GM23338 (cell line): ENCODE data around the gene CCDC27. TPM values are rescaled to one million over a fixed set of nuclear protein-coding genes. Genes with fewer than 3 reads are reported as not detected.

ENCODE experiments used
- ATAC-seq: fragments of 200-7000 bp; cut with Tn5 transposase; 3 replicates; pipeline ENCODE4 v1.9.1; 2020
- DNase-seq: peaks from one replicate; pipeline ENCODE4 v3.0.0-alpha.2; 2015; ENCODE audit warnings: low spot score
- H2AFZ ChIP-seq: fragments of 200-600 bp; sonication (generic); 2 replicates; pipeline ENCODE4 v1.8.0; 2016; ENCODE audit warnings: antibody characterized with exemption, mild to moderate bottlenecking, moderate library complexity
- H3F3A ChIP-seq: fragments of 200-600 bp; sonication (generic); replicated peaks from 2 replicates; pipeline ENCODE4 v1.8.0; 2017; ENCODE audit warnings: antibody characterized with exemption, mixed run types, low read depth
- H3K27ac ChIP-seq: fragments of 200-600 bp; sonication (generic); 2 replicates; pipeline ENCODE4 v1.6.1; 2016; ENCODE audit warnings: low read depth
- H3K27me3 ChIP-seq: fragments of 200-600 bp; sonication (generic); 2 replicates; pipeline ENCODE4 v1.8.0; 2016; ENCODE audit warnings: mild to moderate bottlenecking, mixed run types, moderate library complexity; ENCODE audit not compliant: insufficient read depth
- H3K36me3 ChIP-seq: fragments of 200-600 bp; sonication (generic); 2 replicates; pipeline ENCODE4 v1.8.0; 2016; ENCODE audit warnings: mild to moderate bottlenecking; ENCODE audit not compliant: insufficient read depth
- H3K4me1 ChIP-seq: fragments of 200-600 bp; sonication (generic); 2 replicates; pipeline ENCODE4 v1.8.0; 2016; ENCODE audit warnings: mild to moderate bottlenecking, moderate library complexity; ENCODE audit not compliant: insufficient read depth
- H3K4me2 ChIP-seq: fragments of 200-600 bp; sonication (generic); 2 replicates; pipeline ENCODE4 v1.7.1; 2017; ENCODE audit warnings: mixed run types
- H3K4me3 ChIP-seq: fragments of 200-600 bp; sonication (generic); 2 replicates; pipeline ENCODE4 v1.6.1; 2016; ENCODE audit warnings: mixed run types
- H3K79me2 ChIP-seq: fragments of 200-600 bp; sonication (generic); replicated peaks from 2 replicates; pipeline ENCODE4 v1.8.0; 2017; ENCODE audit warnings: mild to moderate bottlenecking; ENCODE audit not compliant: insufficient read depth
- H3K9me2 ChIP-seq: fragments of 200-600 bp; sonication (generic); 2 replicates; pipeline ENCODE4 v1.8.0; 2017; ENCODE audit not compliant: insufficient read depth
- H4K20me1 ChIP-seq: fragments of 200-600 bp; sonication (generic); replicated peaks from 2 replicates; pipeline ENCODE4 v1.8.0; 2017; ENCODE audit warnings: mild to moderate bottlenecking; ENCODE audit not compliant: insufficient read depth
- H3K27ac Mint-ChIP-seq: 2 replicates; pipeline ENCODE4 v1.8.0; 2020; ENCODE audit warnings: inconsistent platforms, mild to moderate bottlenecking, moderate library complexity, mixed read lengths
- H3K27me3 Mint-ChIP-seq: 3 replicates; pipeline ENCODE4 v1.8.0; 2022; ENCODE audit warnings: low read depth, mild to moderate bottlenecking, moderate library complexity, mixed read lengths, inconsistent platforms; ENCODE audit not compliant: insufficient read depth, poor library complexity
- H3K36me3 Mint-ChIP-seq: 3 replicates; pipeline ENCODE4 v1.8.0; 2021; ENCODE audit warnings: low read depth, mild to moderate bottlenecking, inconsistent platforms, moderate library complexity, mixed read lengths
- H3K4me1 Mint-ChIP-seq: 3 replicates; pipeline ENCODE4 v1.8.0; 2020; ENCODE audit warnings: mild to moderate bottlenecking, inconsistent platforms, mixed read lengths
- H3K4me3 Mint-ChIP-seq: 3 replicates; pipeline ENCODE4 v1.8.0; 2021; ENCODE audit warnings: moderate library complexity, mild to moderate bottlenecking, inconsistent platforms, mixed read lengths
- H3K9me3 Mint-ChIP-seq: 3 replicates; pipeline ENCODE4 v1.8.0; 2020; ENCODE audit warnings: moderate library complexity, mild to moderate bottlenecking, inconsistent platforms, mixed read lengths
- CREB1 ChIP-seq: fragments of 250-450 bp; sonication (Bioruptor Pico); IDR thresholded peaks from 2 replicates; pipeline ENCODE4 v1.5.0; 2020; ENCODE audit warnings: low read depth, mild to moderate bottlenecking, moderate library complexity
- EZH2phosphoT487 ChIP-seq: fragments of 200-600 bp; sonication (generic); IDR thresholded peaks from one replicate; pipeline ENCODE4 v1.8.1; 2018; ENCODE audit warnings: antibody characterized with exemption; ENCODE audit not compliant: unreplicated experiment
- JUNB ChIP-seq: IDR thresholded peaks from one replicate; pipeline ENCODE4 v1.6.1; 2016; ENCODE audit warnings: antibody characterized with exemption; ENCODE audit not compliant: unreplicated experiment
- STAT1 ChIP-seq: IDR thresholded peaks from one replicate; pipeline ENCODE4 v1.6.1; 2016; ENCODE audit warnings: antibody characterized with exemption; ENCODE audit not compliant: unreplicated experiment
- ZNF114 ChIP-seq: fragments of 250-450 bp; sonication (Bioruptor Pico); IDR thresholded peaks from 2 replicates; pipeline ENCODE4 v1.5.0; 2020; ENCODE audit warnings: mild to moderate bottlenecking, moderate library complexity
- ZNF331 ChIP-seq: fragments of 250-450 bp; sonication (Bioruptor Pico); IDR thresholded peaks from 2 replicates; pipeline ENCODE4 v1.5.0; 2020; ENCODE audit warnings: low read depth, mild to moderate bottlenecking, moderate library complexity
- polyA plus RNA-seq: library from polyadenylated mRNA; unstranded; fragments of >200 nt; fragmentation: Nextera tagmentation; extraction: Ambion mirVana; gene quantifications from 2 replicates; pipeline ENCODE4 v1.2.1, GENCODE V29; 2016
- total RNA-seq: library from RNA; depleted of rRNA; stranded (reverse); fragments of >200 nt; shearing (Covaris generic); gene quantifications from 2 replicates; pipeline ENCODE4 v1.2.3, GENCODE V29; 2014
- TF ChIP-seq, protein P1 (sequence below): fragments of 250-450 bp; sonication (Bioruptor Pico); IDR thresholded peaks from 2 replicates; pipeline ENCODE4 v1.5.0; 2020; ENCODE audit warnings: mild to moderate bottlenecking, moderate library complexity
- TF ChIP-seq, protein P2 (sequence below), 2 experiments: fragments of 200-600 bp in 1 of 2; sonication (generic) in 1 of 2; conservative IDR thresholded peaks; 2 replicates each; pipeline versions ENCODE4 v1.5.1 to v1.6.1; 2016 to 2017; ENCODE audit warnings: antibody characterized with exemption in 2 of 2, low read depth in 2 of 2, mild to moderate bottlenecking in 2 of 2, moderate library complexity in 1 of 2
- TF ChIP-seq, protein P3 (sequence below): IDR thresholded peaks from 2 replicates; pipeline ENCODE4 v1.6.1; 2016; ENCODE audit warnings: antibody characterized with exemption

The CCDC27 gene
- total and polyA plus RNA-seq, 2 experiments from 2014 or later, result 0.18 to 0.45 TPM

DNA sequence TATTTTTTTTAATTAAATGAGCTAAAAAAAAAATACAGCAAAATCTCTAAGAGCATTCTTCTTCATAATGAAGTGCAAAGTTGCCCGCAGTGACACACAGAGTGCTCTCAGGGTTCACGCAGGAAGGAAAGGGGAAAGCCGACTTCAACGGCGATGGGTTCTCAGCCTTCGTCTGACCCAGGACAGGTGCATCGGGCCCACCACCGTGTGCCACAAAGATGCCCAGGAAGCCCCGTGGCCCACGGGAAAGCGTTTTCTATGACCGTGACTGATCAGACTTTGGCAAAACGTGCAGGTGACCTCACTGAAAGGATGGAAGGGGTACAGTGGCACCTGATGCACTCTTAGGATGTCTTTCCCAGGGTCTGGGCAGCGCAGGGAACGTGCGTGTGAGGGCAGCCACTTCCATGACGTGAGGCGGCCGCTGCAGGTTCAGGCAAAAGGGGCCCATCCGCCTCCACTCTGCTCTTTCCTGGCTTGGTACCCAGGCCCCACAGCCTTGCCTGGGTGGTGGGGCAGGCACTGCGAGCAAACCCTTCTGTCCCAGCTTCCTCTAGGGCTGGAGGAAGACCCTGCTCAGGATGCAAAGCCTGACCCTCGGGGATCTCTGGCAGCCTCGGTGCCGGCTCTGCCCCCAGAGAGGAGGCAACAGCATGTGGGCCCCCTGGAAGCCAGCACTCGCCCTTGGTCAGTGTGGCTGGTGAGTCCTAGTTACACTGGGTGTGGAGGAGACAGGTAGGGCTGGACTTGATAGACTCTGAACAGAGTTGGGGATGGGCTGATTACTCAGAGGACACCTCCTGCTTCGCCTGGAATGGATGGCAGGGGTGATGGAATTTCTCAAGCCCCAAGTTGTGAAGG, 35.7 kb downstream of the CCDC27 start:
- TF ChIP-seq EZH2phosphoT487 (no peak), STAT1 (no peak), ZNF331 (no peak), ZNF114 (CRISPR knock-in tag) (no peak), JUNB (no peak), CREB1 (CRISPR knock-in tag) (no peak)
- TF ChIP-seq, protein P1, sequence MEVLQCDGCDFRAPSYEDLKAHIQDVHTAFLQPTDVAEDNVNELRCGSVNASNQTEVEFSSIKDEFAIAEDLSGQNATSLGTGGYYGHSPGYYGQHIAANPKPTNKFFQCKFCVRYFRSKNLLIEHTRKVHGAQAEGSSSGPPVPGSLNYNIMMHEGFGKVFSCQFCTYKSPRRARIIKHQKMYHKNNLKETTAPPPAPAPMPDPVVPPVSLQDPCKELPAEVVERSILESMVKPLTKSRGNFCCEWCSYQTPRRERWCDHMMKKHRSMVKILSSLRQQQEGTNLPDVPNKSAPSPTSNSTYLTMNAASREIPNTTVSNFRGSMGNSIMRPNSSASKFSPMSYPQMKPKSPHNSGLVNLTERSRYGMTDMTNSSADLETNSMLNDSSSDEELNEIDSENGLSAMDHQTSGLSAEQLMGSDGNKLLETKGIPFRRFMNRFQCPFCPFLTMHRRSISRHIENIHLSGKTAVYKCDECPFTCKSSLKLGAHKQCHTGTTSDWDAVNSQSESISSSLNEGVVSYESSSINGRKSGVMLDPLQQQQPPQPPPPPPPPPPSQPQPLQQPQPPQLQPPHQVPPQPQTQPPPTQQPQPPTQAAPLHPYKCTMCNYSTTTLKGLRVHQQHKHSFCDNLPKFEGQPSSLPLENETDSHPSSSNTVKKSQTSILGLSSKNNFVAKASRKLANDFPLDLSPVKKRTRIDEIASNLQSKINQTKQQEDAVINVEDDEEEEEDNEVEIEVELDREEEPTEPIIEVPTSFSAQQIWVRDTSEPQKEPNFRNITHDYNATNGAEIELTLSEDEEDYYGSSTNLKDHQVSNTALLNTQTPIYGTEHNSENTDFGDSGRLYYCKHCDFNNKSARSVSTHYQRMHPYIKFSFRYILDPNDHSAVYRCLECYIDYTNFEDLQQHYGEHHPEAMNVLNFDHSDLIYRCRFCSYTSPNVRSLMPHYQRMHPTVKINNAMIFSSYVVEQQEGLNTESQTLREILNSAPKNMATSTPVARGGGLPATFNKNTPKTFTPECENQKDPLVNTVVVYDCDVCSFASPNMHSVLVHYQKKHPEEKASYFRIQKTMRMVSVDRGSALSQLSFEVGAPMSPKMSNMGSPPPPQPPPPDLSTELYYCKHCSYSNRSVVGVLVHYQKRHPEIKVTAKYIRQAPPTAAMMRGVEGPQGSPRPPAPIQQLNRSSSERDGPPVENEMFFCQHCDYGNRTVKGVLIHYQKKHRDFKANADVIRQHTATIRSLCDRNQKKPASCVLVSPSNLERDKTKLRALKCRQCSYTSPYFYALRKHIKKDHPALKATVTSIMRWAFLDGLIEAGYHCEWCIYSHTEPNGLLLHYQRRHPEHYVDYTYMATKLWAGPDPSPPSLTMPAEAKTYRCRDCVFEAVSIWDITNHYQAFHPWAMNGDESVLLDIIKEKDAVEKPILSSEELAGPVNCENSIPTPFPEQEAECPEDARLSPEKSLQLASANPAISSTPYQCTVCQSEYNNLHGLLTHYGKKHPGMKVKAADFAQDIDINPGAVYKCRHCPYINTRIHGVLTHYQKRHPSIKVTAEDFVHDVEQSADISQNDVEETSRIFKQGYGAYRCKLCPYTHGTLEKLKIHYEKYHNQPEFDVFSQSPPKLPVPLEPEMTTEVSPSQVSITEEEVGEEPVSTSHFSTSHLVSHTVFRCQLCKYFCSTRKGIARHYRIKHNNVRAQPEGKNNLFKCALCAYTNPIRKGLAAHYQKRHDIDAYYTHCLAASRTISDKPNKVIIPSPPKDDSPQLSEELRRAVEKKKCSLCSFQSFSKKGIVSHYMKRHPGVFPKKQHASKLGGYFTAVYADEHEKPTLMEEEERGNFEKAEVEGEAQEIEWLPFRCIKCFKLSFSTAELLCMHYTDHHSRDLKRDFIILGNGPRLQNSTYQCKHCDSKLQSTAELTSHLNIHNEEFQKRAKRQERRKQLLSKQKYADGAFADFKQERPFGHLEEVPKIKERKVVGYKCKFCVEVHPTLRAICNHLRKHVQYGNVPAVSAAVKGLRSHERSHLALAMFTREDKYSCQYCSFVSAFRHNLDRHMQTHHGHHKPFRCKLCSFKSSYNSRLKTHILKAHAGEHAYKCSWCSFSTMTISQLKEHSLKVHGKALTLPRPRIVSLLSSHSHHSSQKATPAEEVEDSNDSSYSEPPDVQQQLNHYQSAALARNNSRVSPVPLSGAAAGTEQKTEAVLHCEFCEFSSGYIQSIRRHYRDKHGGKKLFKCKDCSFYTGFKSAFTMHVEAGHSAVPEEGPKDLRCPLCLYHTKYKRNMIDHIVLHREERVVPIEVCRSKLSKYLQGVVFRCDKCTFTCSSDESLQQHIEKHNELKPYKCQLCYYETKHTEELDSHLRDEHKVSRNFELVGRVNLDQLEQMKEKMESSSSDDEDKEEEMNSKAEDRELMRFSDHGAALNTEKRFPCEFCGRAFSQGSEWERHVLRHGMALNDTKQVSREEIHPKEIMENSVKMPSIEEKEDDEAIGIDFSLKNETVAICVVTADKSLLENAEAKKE (CRISPR knock-in tag), result no peak
- TF ChIP-seq, protein P2, sequence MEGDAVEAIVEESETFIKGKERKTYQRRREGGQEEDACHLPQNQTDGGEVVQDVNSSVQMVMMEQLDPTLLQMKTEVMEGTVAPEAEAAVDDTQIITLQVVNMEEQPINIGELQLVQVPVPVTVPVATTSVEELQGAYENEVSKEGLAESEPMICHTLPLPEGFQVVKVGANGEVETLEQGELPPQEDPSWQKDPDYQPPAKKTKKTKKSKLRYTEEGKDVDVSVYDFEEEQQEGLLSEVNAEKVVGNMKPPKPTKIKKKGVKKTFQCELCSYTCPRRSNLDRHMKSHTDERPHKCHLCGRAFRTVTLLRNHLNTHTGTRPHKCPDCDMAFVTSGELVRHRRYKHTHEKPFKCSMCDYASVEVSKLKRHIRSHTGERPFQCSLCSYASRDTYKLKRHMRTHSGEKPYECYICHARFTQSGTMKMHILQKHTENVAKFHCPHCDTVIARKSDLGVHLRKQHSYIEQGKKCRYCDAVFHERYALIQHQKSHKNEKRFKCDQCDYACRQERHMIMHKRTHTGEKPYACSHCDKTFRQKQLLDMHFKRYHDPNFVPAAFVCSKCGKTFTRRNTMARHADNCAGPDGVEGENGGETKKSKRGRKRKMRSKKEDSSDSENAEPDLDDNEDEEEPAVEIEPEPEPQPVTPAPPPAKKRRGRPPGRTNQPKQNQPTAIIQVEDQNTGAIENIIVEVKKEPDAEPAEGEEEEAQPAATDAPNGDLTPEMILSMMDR (conservative IDR thresholded peaks at IDR 0.05; ENCODE audit: low read depth in 2 of 2), result no peak
- TF ChIP-seq, protein P3, sequence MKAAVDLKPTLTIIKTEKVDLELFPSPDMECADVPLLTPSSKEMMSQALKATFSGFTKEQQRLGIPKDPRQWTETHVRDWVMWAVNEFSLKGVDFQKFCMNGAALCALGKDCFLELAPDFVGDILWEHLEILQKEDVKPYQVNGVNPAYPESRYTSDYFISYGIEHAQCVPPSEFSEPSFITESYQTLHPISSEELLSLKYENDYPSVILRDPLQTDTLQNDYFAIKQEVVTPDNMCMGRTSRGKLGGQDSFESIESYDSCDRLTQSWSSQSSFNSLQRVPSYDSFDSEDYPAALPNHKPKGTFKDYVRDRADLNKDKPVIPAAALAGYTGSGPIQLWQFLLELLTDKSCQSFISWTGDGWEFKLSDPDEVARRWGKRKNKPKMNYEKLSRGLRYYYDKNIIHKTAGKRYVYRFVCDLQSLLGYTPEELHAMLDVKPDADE, result no peak
- H3K79me2 ChIP-seq, result peaks cover 53% of the 10 kb centered on the region
- Mint-ChIP-seq H3K36me3 (peaks cover 68% of the 10 kb centered on the region), H3K4me1 (peaks cover 37% of the 10 kb centered on the region), H3K9me3 (no peaks in the 10 kb centered on the region), H3K27ac (peak overlapping the region; percentile 66), H3K4me3 (no peak overlapping the region), H3K27me3 (peaks cover 19% of the 10 kb centered on the region)
- no peak overlapping the region for H3K4me2 ChIP-seq
- H3F3A ChIP-seq, result peaks cover 5% of the 10 kb centered on the region; the same call in 1 of the 2 replicates
- H3K27ac ChIP-seq, result peak overlapping the region; percentile 26; the same call in 1 of the 2 replicates
- ATAC-seq, result no peak
- H3K4me3 ChIP-seq, result no peak overlapping the region
- no peak for DNase-seq
- H3K4me1 ChIP-seq, result peaks cover 21% of the 10 kb centered on the region
- no peaks in the 10 kb centered on the region for H3K27me3 ChIP-seq
- peaks cover under 1% of the 10 kb centered on the region; the same call in 1 of the 2 replicates for H4K20me1 ChIP-seq
- no peak overlapping the region for H2AFZ ChIP-seq
- no peaks in the 10 kb centered on the region for H3K9me2 ChIP-seq
- H3K36me3 ChIP-seq, result peaks cover 9% of the 10 kb centered on the region
